ENCODE results near the gene GLE1.

Gene GLE1

GRCh38 chr9:128504485-128505413 lies at the start of gene GLE1 (continued):
- TF ChIP-seq ZNF2 (tag by site-specific recombination; IDR thresholded peaks at IDR 0.05) (peak; percentile 81), ZNF239 (tag by site-specific recombination; IDR thresholded peaks at IDR 0.05) (no peak), ZBTB7A (tag by site-specific recombination; IDR thresholded peaks at IDR 0.05; ENCODE audit: low read depth) (0 out of 2 replicates have a peak, but pooled peaks have one; percentile 34)

DNA sequence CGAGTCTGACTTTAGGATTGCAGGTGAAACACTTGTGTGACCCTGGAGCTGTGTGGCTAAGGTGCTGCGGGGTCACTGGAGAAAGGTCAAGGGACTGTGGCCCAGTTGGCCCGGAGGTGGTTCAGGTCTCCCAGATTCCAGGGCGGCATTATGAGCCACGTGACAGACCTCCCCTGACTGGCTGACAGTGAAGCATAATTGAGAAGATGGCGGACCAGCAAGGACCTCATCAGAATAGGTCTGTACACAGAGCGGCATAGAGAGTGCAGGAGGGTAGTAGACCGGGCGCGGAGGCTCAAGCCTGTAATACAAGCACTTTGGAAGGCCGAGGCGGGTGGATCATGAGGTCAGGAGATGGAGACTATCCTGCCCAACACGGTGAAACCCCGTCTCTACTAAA lies 49.5 kb upstream of the GLE1 start:
- TF ChIP-seq ZNF768 (tag by site-specific recombination; IDR thresholded peaks at IDR 0.05), result no peak
- no peak for TF ChIP-seq ZNF510 (tag by site-specific recombination; IDR thresholded peaks at IDR 0.05; ENCODE audit: insufficient replicate concordance)
- no peak for TF ChIP-seq FEZF1 (tag by site-specific recombination; IDR thresholded peaks at IDR 0.05)
- Histone ChIP-seq H3K4me1 (ENCODE audit: control insufficient read depth, insufficient read depth, low read length) (peaks cover 2% of the 10 kb centered on the region; the same call in 1 of the 2 replicates), H3K9me3 (ENCODE audit: control insufficient read depth, insufficient read depth, low read depth, low read length) (no peaks in the 10 kb centered on the region), H3K36me3 (ENCODE audit: control insufficient read depth in 2 of 2, insufficient read depth in 1 of 2, low read length in 2 of 2) (peaks cover 3 to 12% of the 10 kb centered on the region in 2 experiments; a peak in 2 of 3 replicates), H3K27ac (ENCODE audit: extremely low read depth, low read depth, low read length) (no peak overlapping the region), H3K4me3 (ENCODE audit: low read depth, low read length) (no peak overlapping the region)
- ChIA-PET POLR2A (interaction anchor here (1.1 to 1.3 kb wide), 4 partner anchors 10 to 97 kb away, joined by 4 to 7 read pairs (median 6); partner anchors contain the start of genes CERCAM and SPTAN1), CTCF (interaction anchor here (2.0 kb wide), 1 partner anchor 16 kb away, joined by 6 read pairs; no protein-coding TSS in a partner anchor)

DNA sequence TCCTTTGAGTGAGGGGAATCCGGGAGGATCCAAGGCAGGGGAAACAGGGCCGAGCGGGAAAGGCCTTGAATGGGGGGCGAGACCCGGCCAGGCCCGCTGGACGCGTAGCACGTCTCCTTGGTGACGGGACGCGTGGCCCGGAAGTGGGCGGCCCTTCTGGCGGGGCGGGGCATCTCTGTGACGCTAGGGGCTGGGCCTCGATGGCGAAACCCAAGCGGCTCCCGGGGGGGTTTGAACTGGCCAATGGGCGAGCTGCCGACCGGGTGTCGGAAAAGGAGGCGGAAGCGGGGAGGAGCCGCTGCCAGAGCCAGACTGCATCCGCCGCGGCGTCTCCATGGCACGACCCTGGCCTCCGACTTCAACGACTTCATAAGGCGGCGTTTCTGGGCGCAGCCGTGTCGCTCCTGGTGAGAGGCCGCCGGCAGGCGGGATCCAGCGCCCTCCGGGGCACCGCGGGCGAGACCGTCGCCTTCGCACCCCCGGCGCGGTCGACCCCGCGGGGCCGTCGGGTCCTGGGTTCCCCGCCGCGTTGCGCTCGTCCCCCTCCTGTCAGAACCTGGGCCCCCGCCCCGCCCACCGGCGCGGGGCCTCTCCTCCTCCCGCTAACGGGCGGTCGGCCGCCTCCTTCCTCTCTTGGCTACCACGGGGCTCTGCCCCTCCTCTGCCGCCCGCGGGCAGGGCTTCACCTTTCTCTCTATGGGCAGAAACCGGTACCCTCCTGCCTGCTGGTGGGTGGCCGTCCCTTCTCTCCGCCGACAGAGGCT lies 48.5 kb upstream of the GLE1 start, which contains the start of gene ODF2:
Gene ODF2, plus strand, starts transcription at position 158 of the 764 bp plus-strand sequence. Its CDS starts 86 bp downstream, at position 244.
- Histone ChIP-seq H3K27ac (ENCODE audit: extremely low read depth, low read depth, low read length) (peak within 1 kb of the TSS; percentile 62), H3K36me3 (ENCODE audit: control insufficient read depth in 2 of 2, insufficient read depth in 1 of 2, low read length in 2 of 2) (peaks cover 3 to 23% of the 10 kb centered on the region in 2 experiments; a peak in 2 of 3 replicates), H3K9me3 (ENCODE audit: control insufficient read depth, insufficient read depth, low read depth, low read length) (no peaks in the 10 kb centered on the region), H3K4me3 (ENCODE audit: low read depth, low read length) (peak within 1 kb of the TSS; percentile 57), H3K4me1 (ENCODE audit: control insufficient read depth, insufficient read depth, low read length) (peaks cover 2% of the 10 kb centered on the region; the same call in 1 of the 2 replicates)
- CTCF ChIA-PET, result interaction anchor here (2.0 kb wide), 1 partner anchor 17 kb away, joined by 6 read pairs; no protein-coding TSS in a partner anchor
- POLR2A ChIA-PET, result interaction anchor here (0.6 to 1.3 kb wide), 10 partner anchors 11 to 491 kb away, joined by 3 to 7 read pairs (median 4); partner anchors contain the start of genes CERCAM, DOLK, GOLGA2 and NUP188
- TF ChIP-seq ZNF560 (tag by site-specific recombination; IDR thresholded peaks at IDR 0.05; ENCODE audit: borderline replicate concordance), result no peak
- TF ChIP-seq ZNF416 (tag by site-specific recombination; IDR thresholded peaks at IDR 0.05), result no peak
- TF ChIP-seq ZNF16 (tag by site-specific recombination; IDR thresholded peaks at IDR 0.05; ENCODE audit: low read depth), result no peak
- no peak for TF ChIP-seq ZNF214 (tag by site-specific recombination; IDR thresholded peaks at IDR 0.05; ENCODE audit: borderline replicate concordance)
- TF ChIP-seq, protein P1, sequence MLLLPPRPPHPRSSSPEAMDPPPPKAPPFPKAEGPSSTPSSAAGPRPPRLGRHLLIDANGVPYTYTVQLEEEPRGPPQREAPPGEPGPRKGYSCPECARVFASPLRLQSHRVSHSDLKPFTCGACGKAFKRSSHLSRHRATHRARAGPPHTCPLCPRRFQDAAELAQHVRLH (tag by site-specific recombination; IDR thresholded peaks at IDR 0.05), result no peak
- no peak for TF ChIP-seq ZNF132 (tag by site-specific recombination; IDR thresholded peaks at IDR 0.05; ENCODE audit: borderline replicate concordance)
- TF ChIP-seq, protein P2, sequence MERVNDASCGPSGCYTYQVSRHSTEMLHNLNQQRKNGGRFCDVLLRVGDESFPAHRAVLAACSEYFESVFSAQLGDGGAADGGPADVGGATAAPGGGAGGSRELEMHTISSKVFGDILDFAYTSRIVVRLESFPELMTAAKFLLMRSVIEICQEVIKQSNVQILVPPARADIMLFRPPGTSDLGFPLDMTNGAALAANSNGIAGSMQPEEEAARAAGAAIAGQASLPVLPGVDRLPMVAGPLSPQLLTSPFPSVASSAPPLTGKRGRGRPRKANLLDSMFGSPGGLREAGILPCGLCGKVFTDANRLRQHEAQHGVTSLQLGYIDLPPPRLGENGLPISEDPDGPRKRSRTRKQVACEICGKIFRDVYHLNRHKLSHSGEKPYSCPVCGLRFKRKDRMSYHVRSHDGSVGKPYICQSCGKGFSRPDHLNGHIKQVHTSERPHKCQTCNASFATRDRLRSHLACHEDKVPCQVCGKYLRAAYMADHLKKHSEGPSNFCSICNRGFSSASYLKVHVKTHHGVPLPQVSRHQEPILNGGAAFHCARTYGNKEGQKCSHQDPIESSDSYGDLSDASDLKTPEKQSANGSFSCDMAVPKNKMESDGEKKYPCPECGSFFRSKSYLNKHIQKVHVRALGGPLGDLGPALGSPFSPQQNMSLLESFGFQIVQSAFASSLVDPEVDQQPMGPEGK (tag by site-specific recombination; IDR thresholded peaks at IDR 0.05), result peak; percentile 67
- TF ChIP-seq GLI4 (tag by site-specific recombination; IDR thresholded peaks at IDR 0.05), result no peak
- TF ChIP-seq ZNF146 (tag by site-specific recombination; IDR thresholded peaks at IDR 0.05), result no peak
- TF ChIP-seq ZBTB49 (tag by site-specific recombination; IDR thresholded peaks at IDR 0.05; ENCODE audit: low read depth), result no peak
- no peak for TF ChIP-seq ZNF239 (tag by site-specific recombination; IDR thresholded peaks at IDR 0.05)
- TF ChIP-seq PRDM6 (tag by site-specific recombination; IDR thresholded peaks at IDR 0.05), result no peak
- TF ChIP-seq, protein P3, sequence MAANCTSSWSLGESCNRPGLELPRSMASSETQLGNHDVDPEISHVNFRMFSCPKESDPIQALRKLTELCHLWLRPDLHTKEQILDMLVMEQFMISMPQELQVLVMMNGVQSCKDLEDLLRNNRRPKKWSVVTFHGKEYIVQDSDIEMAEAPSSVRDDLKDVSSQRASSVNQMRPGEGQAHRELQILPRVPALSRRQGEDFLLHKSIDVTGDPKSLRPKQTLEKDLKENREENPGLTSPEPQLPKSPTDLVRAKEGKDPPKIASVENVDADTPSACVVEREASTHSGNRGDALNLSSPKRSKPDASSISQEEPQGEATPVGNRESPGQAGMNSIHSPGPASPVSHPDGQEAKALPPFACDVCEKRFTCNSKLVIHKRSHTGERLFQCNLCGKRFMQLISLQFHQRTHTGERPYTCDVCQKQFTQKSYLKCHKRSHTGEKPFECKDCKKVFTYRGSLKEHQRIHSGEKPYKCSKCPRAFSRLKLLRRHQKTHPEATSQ (tag by site-specific recombination; IDR thresholded peaks at IDR 0.05), result no peak
- TF ChIP-seq ZNF596 (tag by site-specific recombination; IDR thresholded peaks at IDR 0.05), result no peak
- no peak for TF ChIP-seq ZNF658 (tag by site-specific recombination; IDR thresholded peaks at IDR 0.05)
- TF ChIP-seq ZNF248 (tag by site-specific recombination; IDR thresholded peaks at IDR 0.05), result no peak
- TF ChIP-seq ZNF114 (tag by site-specific recombination; IDR thresholded peaks at IDR 0.05), result no peak

All from HEK293 (cell line).